Activated T-cell treated with anti-CD3 and anti-CD28 coated beads, Interleukin-2, amount 50 U/mL, for 24 hours (primary cell): ENCODE results near the gene PLCXD3.

Source experiments
- DNase-seq: peaks from one replicate; pipeline ENCODE4 v3.0.0-alpha.2; 2020
- H3K27ac Mint-ChIP-seq: 2 replicates; pipeline ENCODE4 v1.8.0; 2020; ENCODE audit warnings: mild to moderate bottlenecking, mixed read lengths
- H3K27me3 Mint-ChIP-seq: 2 replicates; pipeline ENCODE4 v1.8.0; 2020; ENCODE audit warnings: mixed read lengths
- H3K36me3 Mint-ChIP-seq: 2 replicates; pipeline ENCODE4 v1.8.0; 2020; ENCODE audit warnings: low read depth, mixed read lengths
- H3K4me1 Mint-ChIP-seq: 2 replicates; pipeline ENCODE4 v1.8.0; 2020; ENCODE audit warnings: low read depth, mixed read lengths
- H3K4me3 Mint-ChIP-seq: 2 replicates; pipeline ENCODE4 v1.8.0; 2020; ENCODE audit warnings: mild to moderate bottlenecking, moderate library complexity, mixed read lengths
- H3K9me3 Mint-ChIP-seq: 2 replicates; pipeline ENCODE4 v1.8.0; 2020; ENCODE audit warnings: mixed read lengths

Gene PLCXD3

GRCh38 chr5:41369799-41370198 lies 140.6 kb downstream of the PLCXD3 start:
- H3K27ac Mint-ChIP-seq = no peak overlapping the region
- no peak for DNase-seq
- H3K4me1 Mint-ChIP-seq = no peaks in the 10 kb centered on the region
- H3K4me3 Mint-ChIP-seq = no peak overlapping the region
- no peaks in the 10 kb centered on the region for H3K27me3 Mint-ChIP-seq
- H3K9me3 Mint-ChIP-seq = no peaks in the 10 kb centered on the region
- no peaks in the 10 kb centered on the region for H3K36me3 Mint-ChIP-seq

GRCh38 chr5:41368158-41368557 lies 142.2 kb downstream of the PLCXD3 start:
- Mint-ChIP-seq H3K4me3 (no peak overlapping the region), H3K27me3 (no peaks in the 10 kb centered on the region), H3K27ac (no peak overlapping the region), H3K36me3 (no peaks in the 10 kb centered on the region), H3K4me1 (no peaks in the 10 kb centered on the region), H3K9me3 (no peaks in the 10 kb centered on the region)
- DNase-seq = no peak

GRCh38 chr5:41365369-41365768 lies 145.0 kb downstream of the PLCXD3 start:
- H3K27me3 Mint-ChIP-seq = no peaks in the 10 kb centered on the region
- DNase-seq = no peak
- H3K4me1 Mint-ChIP-seq = no peaks in the 10 kb centered on the region
- no peaks in the 10 kb centered on the region for H3K36me3 Mint-ChIP-seq
- H3K9me3 Mint-ChIP-seq = no peaks in the 10 kb centered on the region
- no peak overlapping the region for H3K4me3 Mint-ChIP-seq
- H3K27ac Mint-ChIP-seq = no peak overlapping the region

GRCh38 chr5:41364346-41364745 lies 146.1 kb downstream of the PLCXD3 start:
- DNase-seq = no peak
- H3K9me3 Mint-ChIP-seq = peaks cover 3% of the 10 kb centered on the region
- no peaks in the 10 kb centered on the region for H3K27me3 Mint-ChIP-seq
- no peak overlapping the region for H3K4me3 Mint-ChIP-seq
- H3K27ac Mint-ChIP-seq = no peak overlapping the region
- no peaks in the 10 kb centered on the region for H3K36me3 Mint-ChIP-seq
- H3K4me1 Mint-ChIP-seq = no peaks in the 10 kb centered on the region

GRCh38 chr5:41363343-41363986 lies 146.9 kb downstream of the PLCXD3 start:
- no peaks in the 10 kb centered on the region for H3K27me3 Mint-ChIP-seq

GRCh38 chr5:41356786-41357185 lies 153.6 kb downstream of the PLCXD3 start:
- no peaks in the 10 kb centered on the region for H3K4me1 Mint-ChIP-seq
- H3K9me3 Mint-ChIP-seq = peaks cover 3% of the 10 kb centered on the region
- no peak for DNase-seq
- H3K36me3 Mint-ChIP-seq = no peaks in the 10 kb centered on the region
- no peak overlapping the region for H3K4me3 Mint-ChIP-seq
- H3K27me3 Mint-ChIP-seq = no peaks in the 10 kb centered on the region
- no peak overlapping the region for H3K27ac Mint-ChIP-seq

More at GRCh38 chr5:41363343-41363986, 146.9 kb downstream of the PLCXD3 start:
- H3K9me3 Mint-ChIP-seq = peaks cover 3% of the 10 kb centered on the region
- H3K4me1 Mint-ChIP-seq = no peaks in the 10 kb centered on the region
- no peak overlapping the region for H3K4me3 Mint-ChIP-seq
- no peak for DNase-seq
- no peaks in the 10 kb centered on the region for H3K36me3 Mint-ChIP-seq
- H3K27ac Mint-ChIP-seq = no peak overlapping the region

GRCh38 chr5:41349846-41350245 lies 160.6 kb downstream of the PLCXD3 start:
- Mint-ChIP-seq H3K4me1 (no peaks in the 10 kb centered on the region), H3K4me3 (no peak overlapping the region), H3K27ac (no peak overlapping the region), H3K9me3 (no peaks in the 10 kb centered on the region), H3K36me3 (no peaks in the 10 kb centered on the region), H3K27me3 (no peaks in the 10 kb centered on the region)
- no peak for DNase-seq

GRCh38 chr5:41347569-41347968 lies 162.8 kb downstream of the PLCXD3 start:
- Mint-ChIP-seq H3K9me3 (no peaks in the 10 kb centered on the region), H3K36me3 (no peaks in the 10 kb centered on the region), H3K4me1 (no peaks in the 10 kb centered on the region), H3K27ac (no peak overlapping the region), H3K27me3 (no peaks in the 10 kb centered on the region), H3K4me3 (no peak overlapping the region)
- DNase-seq = no peak

GRCh38 chr5:41346609-41347008 lies 163.8 kb downstream of the PLCXD3 start:
- Mint-ChIP-seq H3K4me1 (no peaks in the 10 kb centered on the region), H3K27ac (no peak overlapping the region), H3K4me3 (no peak overlapping the region), H3K36me3 (no peaks in the 10 kb centered on the region), H3K27me3 (no peaks in the 10 kb centered on the region), H3K9me3 (no peaks in the 10 kb centered on the region)
- no peak for DNase-seq

GRCh38 chr5:41345295-41345694 lies 165.1 kb downstream of the PLCXD3 start:
- DNase-seq = no peak
- no peaks in the 10 kb centered on the region for H3K36me3 Mint-ChIP-seq
- H3K27me3 Mint-ChIP-seq = no peaks in the 10 kb centered on the region
- peaks cover 2% of the 10 kb centered on the region for H3K9me3 Mint-ChIP-seq
- no peak overlapping the region for H3K27ac Mint-ChIP-seq
- H3K4me3 Mint-ChIP-seq = no peak overlapping the region
- no peaks in the 10 kb centered on the region for H3K4me1 Mint-ChIP-seq

GRCh38 chr5:41339339-41339738 lies 171.1 kb downstream of the PLCXD3 start:
- Mint-ChIP-seq H3K4me3 (no peak overlapping the region), H3K27me3 (no peaks in the 10 kb centered on the region), H3K36me3 (no peaks in the 10 kb centered on the region), H3K4me1 (no peaks in the 10 kb centered on the region), H3K27ac (no peak overlapping the region), H3K9me3 (peaks cover 2% of the 10 kb centered on the region)
- no peak for DNase-seq

GRCh38 chr5:41338136-41338675 lies 172.2 kb downstream of the PLCXD3 start:
- no peak for DNase-seq
- Mint-ChIP-seq H3K36me3 (no peaks in the 10 kb centered on the region), H3K4me3 (no peak overlapping the region), H3K27me3 (no peaks in the 10 kb centered on the region), H3K27ac (no peak overlapping the region), H3K9me3 (peaks cover 2% of the 10 kb centered on the region), H3K4me1 (no peaks in the 10 kb centered on the region)

- Mint-ChIP-seq H3K27ac (no peak overlapping the region), H3K9me3 (peaks cover 2% of the 10 kb centered on the region), H3K27me3 (no peaks in the 10 kb centered on the region), H3K4me1 (no peaks in the 10 kb centered on the region), H3K4me3 (no peak overlapping the region), H3K36me3 (no peaks in the 10 kb centered on the region)
- DNase-seq = no peak
Observed at GRCh38 chr5:41337724-41338123, 172.7 kb downstream of the PLCXD3 start.

- Mint-ChIP-seq H3K36me3 (no peaks in the 10 kb centered on the region), H3K4me1 (no peaks in the 10 kb centered on the region), H3K27me3 (no peaks in the 10 kb centered on the region)
Observed at GRCh38 chr5:41337216-41337615, 173.2 kb downstream of the PLCXD3 start.

GRCh38 chr5:41336471-41336870 lies 173.9 kb downstream of the PLCXD3 start:
- no peak overlapping the region for H3K27ac Mint-ChIP-seq
- H3K9me3 Mint-ChIP-seq = peaks cover 2% of the 10 kb centered on the region
- no peaks in the 10 kb centered on the region for H3K36me3 Mint-ChIP-seq
- no peak for DNase-seq
- no peaks in the 10 kb centered on the region for H3K27me3 Mint-ChIP-seq
- H3K4me3 Mint-ChIP-seq = no peak overlapping the region
- H3K4me1 Mint-ChIP-seq = no peaks in the 10 kb centered on the region

More at GRCh38 chr5:41337216-41337615, 173.2 kb downstream of the PLCXD3 start:
- H3K9me3 Mint-ChIP-seq = peaks cover 2% of the 10 kb centered on the region
- H3K4me3 Mint-ChIP-seq = no peak overlapping the region
- no peak overlapping the region for H3K27ac Mint-ChIP-seq
- DNase-seq = no peak
